Left renal pelvis (tissue), 4 donors: ENCODE results near the gene PTPRE. TPM values are rescaled to one million over a fixed set of nuclear protein-coding genes. Genes with fewer than 3 reads are reported as not detected.

Experiments
- DNase-seq, 4 donors: peaks; one replicate each; pipeline ENCODE4 v3.0.0-alpha.2; 2013; ENCODE audit warnings: low read depth in 4 of 4, low spot score in 3 of 4
- polyA plus RNA-seq, 4 donors: library from polyadenylated mRNA; unstranded; fragments of 120-200 nt; gene quantifications; one replicate each; pipeline ENCODE4 v1.2.1, GENCODE V29; 2013; ENCODE audit not compliant: insufficient read length in 4 of 4

The PTPRE gene, protein sequence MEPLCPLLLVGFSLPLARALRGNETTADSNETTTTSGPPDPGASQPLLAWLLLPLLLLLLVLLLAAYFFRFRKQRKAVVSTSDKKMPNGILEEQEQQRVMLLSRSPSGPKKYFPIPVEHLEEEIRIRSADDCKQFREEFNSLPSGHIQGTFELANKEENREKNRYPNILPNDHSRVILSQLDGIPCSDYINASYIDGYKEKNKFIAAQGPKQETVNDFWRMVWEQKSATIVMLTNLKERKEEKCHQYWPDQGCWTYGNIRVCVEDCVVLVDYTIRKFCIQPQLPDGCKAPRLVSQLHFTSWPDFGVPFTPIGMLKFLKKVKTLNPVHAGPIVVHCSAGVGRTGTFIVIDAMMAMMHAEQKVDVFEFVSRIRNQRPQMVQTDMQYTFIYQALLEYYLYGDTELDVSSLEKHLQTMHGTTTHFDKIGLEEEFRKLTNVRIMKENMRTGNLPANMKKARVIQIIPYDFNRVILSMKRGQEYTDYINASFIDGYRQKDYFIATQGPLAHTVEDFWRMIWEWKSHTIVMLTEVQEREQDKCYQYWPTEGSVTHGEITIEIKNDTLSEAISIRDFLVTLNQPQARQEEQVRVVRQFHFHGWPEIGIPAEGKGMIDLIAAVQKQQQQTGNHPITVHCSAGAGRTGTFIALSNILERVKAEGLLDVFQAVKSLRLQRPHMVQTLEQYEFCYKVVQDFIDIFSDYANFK
- 1 to 10 TPM; 4.0 to 8.0 (median 6.6) TPM for polyA plus RNA-seq

DNA sequence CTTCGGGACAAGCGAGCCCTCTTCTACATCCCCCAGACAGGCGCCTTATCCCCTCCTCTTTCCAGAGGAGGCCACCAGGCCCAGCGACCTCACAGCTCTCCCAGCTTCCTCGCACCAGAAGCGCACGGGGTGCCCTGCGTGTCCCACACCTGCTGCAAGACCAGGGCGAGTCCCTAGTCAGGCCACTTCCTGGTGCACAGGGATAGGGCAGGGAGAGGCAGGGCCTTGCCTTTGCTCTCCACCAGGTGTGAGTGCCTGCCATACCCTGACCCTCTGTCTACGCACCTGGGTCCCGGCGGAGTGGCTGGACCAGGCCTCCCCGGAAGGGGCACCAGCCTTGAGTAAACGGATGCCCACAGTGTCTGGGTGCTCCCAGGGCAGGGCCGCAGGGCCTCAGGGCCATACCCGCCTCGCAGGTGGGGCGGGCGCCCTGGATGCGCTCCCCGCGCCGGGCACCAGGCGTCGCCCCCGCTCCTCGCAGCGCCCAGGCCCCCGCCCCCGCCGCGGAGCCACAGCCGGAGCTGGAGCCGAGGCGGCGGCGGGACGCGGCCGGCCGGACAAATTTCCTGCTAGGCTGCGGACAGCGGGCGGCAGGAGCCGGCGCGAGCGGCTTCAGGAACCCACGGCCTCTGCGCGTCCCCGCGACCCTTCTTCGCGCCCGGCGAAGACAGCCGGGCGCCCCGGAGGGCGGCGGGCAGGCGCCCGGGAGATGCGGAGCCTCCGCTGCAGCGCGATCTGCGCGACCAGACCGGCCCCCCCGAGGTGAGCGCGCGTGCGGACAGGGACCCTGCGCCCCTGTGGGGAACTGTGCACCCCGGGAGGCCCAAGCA, at the start of gene PTPRE:
PTPRE (plus strand) TSS at position 556 of the 830 bp plus-strand sequence. CDS start 133,779 bp downstream, outside the sequence.
- DNase-seq = peak in 2 of 4 donors; percentile 30 to 36

DNA sequence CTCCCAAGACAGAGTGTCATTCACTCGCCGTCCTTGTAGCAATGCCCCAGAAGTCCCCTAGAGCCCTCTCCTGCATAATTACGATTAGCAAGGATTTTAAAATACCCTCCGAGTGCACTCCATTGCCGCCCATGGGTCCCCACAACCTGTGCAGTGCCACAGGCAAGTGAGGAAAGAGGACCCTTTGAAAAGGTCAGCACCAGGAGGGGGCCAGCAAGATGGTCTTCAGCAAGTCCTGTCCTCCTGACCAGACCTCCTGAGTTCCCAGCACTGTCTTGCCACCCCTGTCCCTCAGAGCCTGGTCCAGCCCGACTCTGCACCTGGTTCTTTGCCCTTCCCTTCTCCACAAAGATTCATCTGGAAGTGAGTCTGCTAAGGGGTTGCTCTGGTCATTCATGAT, 46.3 kb upstream of the PTPRE start:
- DNase-seq = no peak

DNA sequence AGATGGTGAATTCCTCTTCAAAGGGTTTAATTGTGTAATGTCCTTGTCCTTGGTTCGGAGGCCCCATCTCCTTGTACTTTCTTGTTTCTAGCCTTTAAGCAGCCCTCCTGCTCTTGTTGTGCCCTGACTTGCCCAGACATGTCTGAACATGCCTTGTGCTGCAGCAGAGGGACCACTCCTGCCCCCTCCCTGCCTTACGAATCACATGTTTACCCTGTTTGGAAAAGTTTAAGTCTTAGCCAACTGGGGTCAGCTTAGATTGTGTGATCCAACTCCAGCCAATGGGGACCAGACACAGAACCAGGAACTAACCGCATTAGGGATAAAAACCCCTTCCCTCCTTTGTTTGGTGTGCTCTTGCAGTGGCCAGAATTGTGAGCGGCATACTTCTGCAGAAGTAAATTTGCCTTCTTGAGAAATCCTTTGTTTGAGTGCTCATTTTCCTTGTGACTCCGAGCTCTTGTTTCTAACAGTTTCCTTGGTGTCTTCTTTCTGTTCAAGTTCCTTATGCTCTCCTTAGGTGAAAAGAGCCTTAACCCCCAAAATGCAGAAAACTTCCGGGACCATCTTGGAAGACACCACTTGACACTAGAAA, 43.6 kb upstream of the PTPRE start:
- DNase-seq = no peak

DNA sequence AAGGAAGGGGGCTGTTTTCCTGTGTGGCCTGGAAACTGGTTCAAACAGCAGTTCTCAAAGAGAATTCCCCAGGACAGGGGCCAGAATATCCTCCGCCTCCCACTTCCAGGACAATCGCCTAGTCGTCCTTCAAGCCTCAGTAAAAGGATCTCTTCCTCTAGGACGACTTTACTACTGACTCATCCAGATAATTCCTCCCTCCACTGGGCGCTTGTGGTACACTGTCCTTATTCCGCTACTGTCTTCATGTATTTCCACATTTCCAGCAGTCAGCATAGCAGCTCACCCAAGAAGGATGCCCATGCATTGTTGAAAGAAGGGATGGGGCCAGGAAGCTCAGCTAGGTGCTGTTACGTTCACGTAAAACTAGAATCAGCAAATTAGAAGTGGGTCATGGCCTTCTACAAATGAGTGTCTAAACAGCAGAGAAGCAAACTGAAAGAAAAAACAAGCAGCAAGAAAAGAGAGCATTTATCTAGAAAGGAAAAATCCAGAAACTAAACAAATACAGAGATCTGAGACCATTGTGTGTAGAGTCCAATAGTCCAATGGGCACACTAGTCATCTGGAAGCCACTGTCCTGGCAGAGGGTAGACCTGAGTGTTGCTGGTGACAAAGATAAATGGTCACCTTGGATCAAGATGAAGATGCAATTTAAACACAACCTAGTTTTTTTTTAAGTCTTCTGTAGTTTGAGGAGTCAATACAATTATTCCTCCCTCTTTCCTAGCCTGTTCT, 40.5 kb upstream of the PTPRE start:
- no peak for DNase-seq

DNA sequence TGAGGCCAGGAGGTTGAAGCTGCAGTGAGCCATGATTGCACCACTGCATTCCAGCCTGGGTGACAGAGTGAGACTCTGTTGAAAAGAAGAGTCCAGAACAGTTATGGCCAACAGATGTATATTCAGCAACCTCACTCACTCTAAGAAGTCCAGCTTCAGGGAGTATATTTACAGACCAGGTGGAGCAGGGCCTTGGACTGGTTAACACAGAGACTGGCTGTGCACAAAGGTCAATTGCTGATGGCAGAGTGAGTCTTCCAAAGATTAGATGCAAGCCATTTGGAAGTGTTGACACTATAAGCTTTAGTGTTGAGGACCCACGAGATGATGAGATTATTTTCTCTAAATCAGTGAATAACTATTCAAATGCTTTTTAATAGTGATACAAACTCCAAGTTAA, 39.1 kb upstream of the PTPRE start:
- no peak for DNase-seq

DNA sequence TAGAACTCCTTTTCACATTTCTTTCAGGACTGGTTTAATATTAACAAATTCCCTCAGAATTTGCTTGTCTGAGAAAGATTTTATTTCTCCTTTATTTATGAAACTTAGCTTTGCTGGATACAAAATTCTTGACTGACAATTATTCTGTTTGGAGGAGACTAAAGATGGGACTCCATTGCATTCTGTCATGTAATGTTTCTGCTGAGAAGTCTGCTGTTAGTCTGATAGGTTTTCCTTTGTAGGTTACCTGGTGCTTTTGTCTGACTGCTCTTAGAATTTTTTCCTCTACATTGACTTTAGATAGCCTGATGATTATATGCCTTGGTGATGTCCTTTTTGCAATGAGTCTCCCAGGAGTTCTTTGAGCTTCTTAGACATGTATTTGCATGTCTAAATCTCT, 37.6 kb upstream of the PTPRE start:
- no peak for DNase-seq

DNA sequence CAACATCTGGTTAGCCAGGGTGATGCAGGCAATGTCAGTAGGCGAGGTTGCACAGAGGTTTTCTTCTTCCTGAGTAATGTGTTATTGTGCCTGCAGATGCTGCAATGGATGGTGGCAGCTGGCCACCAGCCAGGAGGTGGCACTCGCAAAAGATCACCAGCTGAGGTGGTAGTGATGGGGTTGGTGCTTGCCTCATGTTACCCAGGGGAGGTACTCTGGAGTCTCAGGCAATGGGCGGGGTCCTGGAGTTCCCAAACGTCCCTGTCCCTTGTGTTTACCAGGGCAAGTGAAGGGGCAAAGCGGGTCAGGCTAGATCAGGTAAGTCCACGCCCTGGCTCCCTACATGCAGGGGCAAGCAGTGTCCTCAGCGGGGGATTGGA, 35.3 kb upstream of the PTPRE start:
- no peak for DNase-seq

DNA sequence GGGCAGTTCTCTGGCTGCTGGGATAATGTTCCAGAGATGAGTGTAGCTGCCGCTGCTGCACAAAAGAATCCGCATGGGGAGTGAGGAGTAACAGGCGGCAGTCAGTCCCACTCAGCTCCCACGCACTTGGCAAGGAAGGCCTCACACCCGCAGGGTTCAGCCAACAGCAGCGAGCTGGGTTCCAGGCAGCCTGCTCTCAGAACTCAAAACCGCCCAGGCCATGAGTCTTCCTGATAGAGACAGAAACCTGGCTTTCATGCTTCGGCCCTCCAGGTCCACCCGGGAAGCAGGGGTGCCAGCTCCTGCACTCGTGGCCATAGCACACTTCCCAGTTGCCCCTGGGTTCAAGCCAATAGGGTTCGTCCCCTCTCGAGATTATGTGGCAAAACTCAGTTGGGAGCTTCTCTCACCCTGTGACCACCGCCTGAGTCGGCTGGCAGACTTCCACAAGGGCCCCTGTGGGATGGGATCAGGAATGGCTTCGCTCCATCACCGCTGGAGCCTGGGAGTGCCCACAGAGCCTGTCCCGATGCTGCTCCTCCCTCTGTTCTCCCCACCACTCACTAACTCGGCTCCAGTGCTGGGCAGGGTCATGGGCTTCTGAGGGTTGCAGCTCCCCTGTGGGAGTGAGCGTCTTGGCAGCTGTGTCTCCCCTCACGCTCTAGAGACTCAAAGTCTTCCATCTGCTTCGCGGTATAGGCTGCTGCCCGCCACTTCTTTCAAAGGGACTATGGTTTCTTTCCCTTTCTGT, 34.7 kb upstream of the PTPRE start:
- DNase-seq = no peak

DNA sequence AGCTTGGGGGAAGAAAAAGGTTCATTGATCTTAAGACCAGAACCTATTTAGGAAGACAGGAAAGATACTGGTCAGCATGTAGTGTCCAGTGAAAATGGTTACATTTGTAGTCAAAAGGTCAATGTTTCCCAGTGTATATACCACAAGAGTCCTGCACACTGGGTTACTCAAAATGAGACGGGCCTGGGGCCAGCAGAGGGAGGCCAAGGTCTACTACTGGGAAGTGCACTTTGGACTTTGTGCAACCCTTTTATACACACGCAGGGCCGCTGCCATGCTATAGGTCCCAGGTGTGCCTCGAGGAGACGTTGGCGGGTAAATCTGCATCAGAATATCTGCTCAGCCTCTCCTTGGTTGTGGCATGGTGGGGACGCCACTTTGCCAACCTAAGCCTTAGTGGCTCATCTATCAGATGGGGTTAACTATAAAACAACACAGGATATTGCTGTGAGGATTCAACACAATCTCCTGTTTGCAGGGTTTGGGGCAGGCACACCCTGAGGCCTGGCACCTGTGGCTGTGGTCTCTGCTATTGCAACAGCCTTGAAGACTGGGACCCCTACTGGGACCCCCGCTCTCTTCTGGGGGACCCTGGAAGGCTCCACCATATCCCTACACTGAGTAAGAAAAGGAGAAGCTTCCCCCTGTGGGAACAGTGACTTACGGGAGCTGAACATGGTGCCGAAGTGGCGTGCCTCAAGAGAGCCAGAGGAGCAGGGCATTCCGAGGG, 33.9 kb upstream of the PTPRE start:
- no peak for DNase-seq

DNA sequence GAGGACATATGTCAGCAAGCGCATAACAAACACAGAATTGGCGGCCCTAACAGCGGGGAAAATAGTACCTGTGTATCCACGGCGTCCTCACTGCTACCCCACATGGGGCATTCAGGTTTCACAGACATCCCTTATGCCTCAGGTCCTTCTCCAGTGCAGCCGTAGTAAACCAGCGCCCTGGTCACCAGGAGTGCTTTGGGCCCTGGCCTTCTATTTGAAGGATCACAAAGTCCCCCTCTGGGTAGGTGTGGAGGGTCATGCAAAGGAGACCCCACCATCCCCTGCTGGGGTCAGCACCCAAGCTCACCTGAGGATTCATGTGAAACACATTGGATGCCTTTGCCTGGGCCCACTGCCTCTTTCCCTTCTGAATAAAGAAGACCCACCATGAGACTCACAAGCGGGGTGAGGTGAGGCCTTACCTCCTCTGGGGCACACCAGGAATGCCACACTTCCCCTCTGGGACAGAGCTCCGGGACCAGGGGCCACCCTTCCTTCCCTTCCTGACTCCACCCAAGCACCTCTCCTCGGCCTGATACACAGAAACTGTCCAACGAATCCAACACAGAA, 32.9 kb upstream of the PTPRE start:
- DNase-seq = no peak

DNA sequence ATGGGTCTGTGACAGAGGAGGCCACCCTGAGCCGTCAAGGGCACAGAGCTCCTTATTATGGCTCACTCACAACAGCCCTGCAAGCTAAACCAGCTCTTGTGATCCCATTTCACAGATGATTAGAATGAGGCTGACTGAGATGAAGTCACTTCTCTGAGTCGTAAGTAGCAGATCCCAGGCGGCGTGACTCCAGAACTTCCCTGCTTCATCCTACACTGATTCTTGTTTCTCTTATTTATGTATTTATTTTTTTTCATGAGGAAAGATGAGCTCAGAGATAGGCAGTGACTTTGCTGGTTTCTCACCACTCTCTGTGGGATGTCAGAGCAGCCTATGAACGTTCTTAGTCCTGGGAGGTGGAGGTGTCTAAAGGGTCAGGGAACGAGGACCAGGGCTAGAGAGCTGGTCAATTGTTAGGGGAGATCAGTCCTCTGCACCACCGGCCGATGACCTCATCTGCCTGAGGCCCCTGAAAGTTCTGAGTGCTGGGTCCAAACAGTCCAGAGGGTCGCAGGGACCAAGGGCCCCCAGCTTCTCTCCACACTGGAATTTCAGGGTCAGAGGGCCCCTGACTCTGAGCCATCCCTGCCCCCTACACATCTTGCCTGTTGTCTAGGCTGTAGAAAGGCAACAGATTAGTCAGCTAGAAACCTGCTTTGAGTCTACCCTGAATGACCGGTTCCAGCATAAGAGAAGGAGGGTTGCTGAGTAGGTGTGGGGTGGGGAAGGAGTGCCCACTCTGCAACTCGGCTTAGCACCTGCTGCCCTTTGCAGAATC, 32.0 kb upstream of the PTPRE start:
- no peak for DNase-seq

DNA sequence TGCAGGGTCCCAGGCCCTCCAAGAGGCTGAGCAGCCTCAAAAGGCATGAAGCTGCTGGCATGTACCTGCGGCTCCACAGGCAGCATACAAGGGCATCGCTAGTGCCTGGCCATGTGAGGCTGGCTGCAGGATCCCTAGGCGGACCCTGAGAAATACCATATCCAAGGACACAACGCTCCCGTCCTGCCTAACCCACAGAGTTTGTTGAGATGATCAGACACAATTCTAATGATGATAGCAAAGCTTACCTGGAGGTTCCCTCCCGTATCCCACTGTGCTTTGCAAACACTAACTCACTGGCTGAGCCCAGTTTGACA, 31.5 kb upstream of the PTPRE start:
- DNase-seq = no peak

DNA sequence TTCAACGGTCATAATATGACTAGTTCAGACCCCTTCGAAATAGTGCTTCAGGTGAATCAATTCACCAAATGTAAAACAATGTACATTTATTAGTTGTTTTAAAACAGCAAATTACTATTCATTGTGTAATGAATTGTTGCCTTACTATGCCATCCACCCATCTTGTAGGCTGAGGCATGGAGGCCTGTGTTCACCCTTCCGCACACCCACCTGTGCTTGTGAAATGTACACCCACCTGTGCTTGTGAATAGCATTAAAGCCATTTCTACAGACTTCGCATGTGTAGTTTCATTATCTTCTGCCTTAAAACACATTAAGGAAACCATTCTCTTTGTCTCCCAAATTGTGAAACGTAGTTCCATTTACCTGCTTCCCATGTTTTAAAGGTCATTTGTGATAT, 31.0 kb upstream of the PTPRE start:
- no peak for DNase-seq

DNA sequence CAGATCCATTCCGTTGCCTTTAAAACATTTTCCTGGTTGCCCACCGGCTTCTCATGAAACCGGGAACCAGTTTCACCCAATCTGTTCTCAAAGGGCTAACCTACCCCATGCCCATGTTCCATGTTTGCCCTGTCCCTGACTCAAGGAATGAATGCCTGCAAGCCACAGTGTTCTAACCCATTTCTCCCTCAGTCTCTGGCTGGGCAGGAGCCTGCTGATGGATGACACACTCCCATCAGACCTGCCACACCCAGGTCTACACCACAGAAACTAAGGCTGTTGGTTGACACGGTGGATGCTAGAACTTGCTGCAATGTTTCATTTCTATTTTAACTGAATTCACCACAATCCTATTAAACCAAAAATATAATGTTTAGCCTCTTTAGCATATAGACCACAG, 29.8 kb upstream of the PTPRE start:
- no peak for DNase-seq

DNA sequence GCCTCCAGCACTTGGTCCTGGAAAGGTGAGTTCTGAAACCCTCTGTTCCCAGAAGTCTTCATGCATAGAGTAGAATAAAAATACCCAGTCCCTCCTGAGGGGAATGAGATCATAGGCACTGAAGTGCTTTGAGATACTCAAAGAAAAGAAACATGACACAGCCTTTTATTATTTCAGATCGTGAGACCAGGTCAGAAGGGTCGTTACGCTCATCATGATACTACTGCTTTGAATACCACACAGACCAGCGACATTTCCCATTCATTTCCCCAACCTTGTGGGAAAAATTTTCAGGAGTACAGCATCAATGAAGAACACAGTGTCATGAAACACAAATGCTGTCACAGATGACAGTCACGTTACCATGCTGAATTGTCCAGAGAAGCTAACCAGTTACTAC, 29.2 kb upstream of the PTPRE start:
- no peak for DNase-seq

DNA sequence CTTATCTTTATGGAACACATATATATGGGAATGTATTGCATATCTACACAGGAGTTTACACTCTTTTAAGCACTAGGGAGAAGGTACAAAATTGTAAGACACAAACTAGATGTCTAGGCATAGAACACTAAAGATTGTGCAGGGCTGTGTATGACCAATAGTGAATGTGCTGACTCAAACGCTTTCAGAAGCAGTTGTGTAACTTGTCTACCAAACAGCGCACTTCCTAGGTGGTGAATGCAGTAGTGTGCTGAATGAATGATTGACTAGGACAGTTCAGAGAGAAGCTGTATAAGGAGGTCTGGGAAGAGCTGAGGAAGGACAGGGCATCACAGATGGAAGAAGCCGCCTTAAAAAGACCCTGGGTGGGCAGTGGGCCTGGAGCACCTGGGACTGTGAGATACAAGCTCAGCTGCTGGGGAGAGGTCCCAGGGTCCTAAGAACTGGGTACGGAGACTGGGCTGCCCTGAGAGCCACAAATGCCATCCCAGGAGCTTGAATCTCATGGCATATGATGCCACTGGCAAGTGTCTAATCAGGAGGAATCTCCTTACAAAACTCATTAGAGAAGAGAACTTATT, 28.3 kb upstream of the PTPRE start:
- no peak for DNase-seq

DNA sequence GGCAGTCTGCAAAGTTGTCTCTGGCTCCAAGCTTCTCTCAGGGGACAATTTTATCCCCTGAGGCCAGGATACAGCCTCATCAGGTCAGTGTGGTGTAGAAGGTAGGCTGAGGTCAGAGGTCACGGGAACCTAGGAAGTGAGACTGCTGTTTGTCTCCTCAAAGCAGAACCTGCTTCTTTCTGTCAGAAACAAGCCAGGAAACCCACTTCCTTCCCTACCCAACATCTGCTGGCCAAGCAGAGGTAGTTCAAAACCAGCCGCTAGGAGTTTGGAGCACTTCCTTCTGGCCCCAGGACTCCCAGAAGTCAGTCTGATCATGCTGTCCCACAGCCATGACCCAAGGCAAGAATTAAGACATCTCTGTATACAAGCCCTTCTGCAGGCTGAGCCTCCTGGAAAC, 26.3 kb upstream of the PTPRE start:
- no peak for DNase-seq

DNA sequence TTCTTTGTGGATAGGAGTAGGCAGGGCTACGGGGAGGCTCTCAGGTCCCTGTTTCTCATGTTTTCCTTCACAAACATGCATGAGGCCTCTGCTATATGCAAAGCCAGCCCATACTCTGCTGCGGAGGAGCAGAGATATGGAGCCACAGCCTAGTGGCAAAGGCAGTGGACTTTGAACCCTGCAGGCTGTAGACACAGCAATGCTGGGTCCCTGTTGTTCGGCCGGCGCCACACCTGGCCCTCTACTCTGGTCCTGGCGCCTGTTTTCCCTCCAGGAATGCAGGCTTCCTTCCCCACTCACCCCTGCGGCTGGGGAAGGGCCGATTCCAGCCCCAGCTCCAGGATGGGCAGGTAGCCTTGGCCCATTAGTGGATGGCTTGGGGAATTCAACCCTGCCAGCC, 25.6 kb upstream of the PTPRE start:
- DNase-seq = no peak
